UCSD-AML1 (cell line): ENCODE data around the gene STBD1.
"Not testable (repeated sequence)": the region's sequence is repeated elsewhere in the genome, so short reads cannot be mapped to it uniquely, and the experiment has no call there.

ENCODE experiments used
- DNase-seq: peaks from one replicate; lab custom pipeline; 2025; ENCODE audit not compliant: unreplicated experiment; lab: John Stamatoyannopoulos, UW

Gene STBD1

GRCh38 chr4:76282941-76283689, 23.4 kb upstream of the STBD1 start:
- DNase-seq = no peak

- no peak for DNase-seq
Observed at GRCh38 chr4:76283900-76284299, 22.6 kb upstream of the STBD1 start.

GRCh38 chr4:76287811-76288210, 18.7 kb upstream of the STBD1 start:
- not testable (repeated sequence) for DNase-seq

- DNase-seq = no peak
Observed at GRCh38 chr4:76292730-76293129, 13.8 kb upstream of the STBD1 start.

- DNase-seq = no peak
Observed at GRCh38 chr4:76293772-76294171, 12.8 kb upstream of the STBD1 start.

GRCh38 chr4:76296286-76296820, 10.2 kb upstream of the STBD1 start:
- no peak for DNase-seq

GRCh38 chr4:76298227-76298626, 8.3 kb upstream of the STBD1 start:
- no peak for DNase-seq

GRCh38 chr4:76300012-76300411, 6.5 kb upstream of the STBD1 start:
- DNase-seq = peak; percentile 28

GRCh38 chr4:76301068-76301774, 5.3 kb upstream of the STBD1 start:
- DNase-seq = peak; percentile 26

- DNase-seq = no peak
Observed at GRCh38 chr4:76301775-76302162, 4.8 kb upstream of the STBD1 start.

GRCh38 chr4:76302826-76303438, 3.6 kb upstream of the STBD1 start:
- no peak for DNase-seq

- DNase-seq = peak; percentile 53
Observed at GRCh38 chr4:76305033-76305687, 1.4 kb upstream of the STBD1 start.

- DNase-seq = peak; percentile 65
Observed at GRCh38 chr4:76306882-76307659, 538 bp downstream of the STBD1 start.

GRCh38 chr4:76307660-76308014, 1.1 kb downstream of the STBD1 start:
- no peak for DNase-seq

GRCh38 chr4:76308548-76308947, 2.0 kb downstream of the STBD1 start:
- no peak for DNase-seq

GRCh38 chr4:76309939-76310550, 3.5 kb downstream of the STBD1 start:
- no peak for DNase-seq

- DNase-seq = no peak
Observed at GRCh38 chr4:76310683-76311082, 4.2 kb downstream of the STBD1 start.

GRCh38 chr4:76311896-76312331, 5.4 kb downstream of the STBD1 start:
- DNase-seq = no peak

GRCh38 chr4:76312457-76312856, 5.9 kb downstream of the STBD1 start:
- no peak for DNase-seq

GRCh38 chr4:76313547-76313946, 7.0 kb downstream of the STBD1 start:
- no peak for DNase-seq
